Calu3 (cell line): ENCODE data around the gene CFAP69. TPM values are rescaled to one million over a fixed set of nuclear protein-coding genes. Genes with fewer than 3 reads are reported as not detected.

Source experiments
- BruUV-seq: library from RNA; stranded (reverse); fragments of 400-500 nt; replicated peaks from 2 replicates; lab custom pipeline; 2021; lab: Mats Ljungman, UMichigan
- CTCF ChIA-PET: fragments of 300-600 bp; sonication (Branson Sonifier 250); formaldehyde crosslinking; loops from one replicate; lab custom pipeline; 2022; ENCODE audit warnings: antibody characterized with exemption; lab: Charles Lee
- DNase-seq: peaks from one replicate; pipeline ENCODE4 v3.0.0; 2022
- H3K27ac Mint-ChIP-seq: one replicate; pipeline ENCODE4 v1.8.0; 2022; ENCODE audit warnings: mixed read lengths; ENCODE audit not compliant: unreplicated experiment
- H3K27me3 Mint-ChIP-seq: one replicate; pipeline ENCODE4 v1.8.0; 2022; ENCODE audit warnings: mixed read lengths; ENCODE audit not compliant: unreplicated experiment
- H3K36me3 Mint-ChIP-seq: one replicate; pipeline ENCODE4 v1.8.0; 2022; ENCODE audit warnings: mild to moderate bottlenecking, moderate library complexity, mixed read lengths; ENCODE audit not compliant: insufficient read depth, unreplicated experiment
- H3K4me1 Mint-ChIP-seq: one replicate; pipeline ENCODE4 v1.8.0; 2022; ENCODE audit warnings: mild to moderate bottlenecking, low read depth, mixed read lengths; ENCODE audit not compliant: unreplicated experiment
- H3K4me3 Mint-ChIP-seq: one replicate; pipeline ENCODE4 v1.8.0; 2022; ENCODE audit warnings: mild to moderate bottlenecking, low read depth, moderate library complexity, mixed read lengths; ENCODE audit not compliant: unreplicated experiment
- H3K9me3 Mint-ChIP-seq: one replicate; pipeline ENCODE4 v1.8.0; 2022; ENCODE audit warnings: low read depth, mixed read lengths; ENCODE audit not compliant: unreplicated experiment
- CTCF ChIP-seq: fragments of 200-600 bp; IDR thresholded peaks from one replicate; pipeline ENCODE4 v1.8.0; 2022; ENCODE audit warnings: antibody characterized with exemption; ENCODE audit not compliant: unreplicated experiment
- intact Hi-C: fragments of 100-400 bp; cut with micrococcal nuclease; formaldehyde crosslinking; loops from one replicate; pipeline ENCODE4 v1.10.0; 2022; ENCODE audit not compliant: unreplicated experiment
- total RNA-seq: library from RNA; stranded (reverse); gene quantifications from 2 replicates; pipeline ENCODE4 v1.2.3, GENCODE V29; 2022

The CFAP69 gene
- total RNA-seq, 1 experiment from 2014 or later: 3.4 TPM

GRCh38 chr7:90270431-90271178 lies 25.6 kb downstream of the CFAP69 start:
- CTCF ChIA-PET: no interaction called here

GRCh38 chr7:90271753-90272152 lies 26.8 kb downstream of the CFAP69 start:
- no peaks in the 10 kb centered on the region for H3K27me3 Mint-ChIP-seq
- CTCF ChIA-PET: no interaction called here
- no peak overlapping the region for H3K4me3 Mint-ChIP-seq
- H3K36me3 Mint-ChIP-seq: no peaks in the 10 kb centered on the region
- no peak for DNase-seq
- BruUV-seq: no TSS peak
- peaks cover 13% of the 10 kb centered on the region for H3K4me1 Mint-ChIP-seq
- no peaks in the 10 kb centered on the region for H3K9me3 Mint-ChIP-seq
- no peak for TF ChIP-seq CTCF
- intact Hi-C loops: no loop called here
- H3K27ac Mint-ChIP-seq: no peak overlapping the region

More at GRCh38 chr7:90270431-90271178, 25.6 kb downstream of the CFAP69 start:
- intact Hi-C loops: no loop called here
- TF ChIP-seq CTCF: no peak
- no peak for DNase-seq
- Mint-ChIP-seq H3K4me1 (peaks cover 13% of the 10 kb centered on the region), H3K36me3 (no peaks in the 10 kb centered on the region), H3K9me3 (no peaks in the 10 kb centered on the region), H3K27me3 (no peaks in the 10 kb centered on the region), H3K4me3 (no peak overlapping the region), H3K27ac (no peak overlapping the region)
- no TSS peak for BruUV-seq

- TF ChIP-seq CTCF: no peak
- CTCF ChIA-PET: no interaction called here
- intact Hi-C loops: no loop called here
- Mint-ChIP-seq H3K4me1 (peaks cover 13% of the 10 kb centered on the region), H3K36me3 (no peaks in the 10 kb centered on the region), H3K27me3 (no peaks in the 10 kb centered on the region), H3K9me3 (no peaks in the 10 kb centered on the region), H3K4me3 (no peak overlapping the region), H3K27ac (no peak overlapping the region)
- no peak for DNase-seq
- no TSS peak for BruUV-seq
Measured at GRCh38 chr7:90272242-90272641, 27.3 kb downstream of the CFAP69 start.

- no peak for TF ChIP-seq CTCF
- Mint-ChIP-seq H3K27ac (no peak overlapping the region), H3K4me3 (no peak overlapping the region), H3K27me3 (no peaks in the 10 kb centered on the region), H3K4me1 (peaks cover 8% of the 10 kb centered on the region), H3K36me3 (no peaks in the 10 kb centered on the region), H3K9me3 (no peaks in the 10 kb centered on the region)
- intact Hi-C loops: no loop called here
- CTCF ChIA-PET: no interaction called here
- DNase-seq: no peak
- BruUV-seq: no TSS peak
Measured at GRCh38 chr7:90274161-90274560, 29.2 kb downstream of the CFAP69 start.
